ENCODE measurements around the gene FOXP4. TPM values are rescaled to one million over a fixed set of nuclear protein-coding genes. Genes with fewer than 3 reads are reported as not detected.
A peak's percentile ranks its signal among the peaks of the same experiment; 100 is the strongest.

The FOXP4 gene
- total and polyA plus RNA-seq, 2 of the 13 experiments (the other 11 are each of a cell fraction or from before 2014, with no cell fraction given): 11.0 to 12.4 TPM

DNA sequence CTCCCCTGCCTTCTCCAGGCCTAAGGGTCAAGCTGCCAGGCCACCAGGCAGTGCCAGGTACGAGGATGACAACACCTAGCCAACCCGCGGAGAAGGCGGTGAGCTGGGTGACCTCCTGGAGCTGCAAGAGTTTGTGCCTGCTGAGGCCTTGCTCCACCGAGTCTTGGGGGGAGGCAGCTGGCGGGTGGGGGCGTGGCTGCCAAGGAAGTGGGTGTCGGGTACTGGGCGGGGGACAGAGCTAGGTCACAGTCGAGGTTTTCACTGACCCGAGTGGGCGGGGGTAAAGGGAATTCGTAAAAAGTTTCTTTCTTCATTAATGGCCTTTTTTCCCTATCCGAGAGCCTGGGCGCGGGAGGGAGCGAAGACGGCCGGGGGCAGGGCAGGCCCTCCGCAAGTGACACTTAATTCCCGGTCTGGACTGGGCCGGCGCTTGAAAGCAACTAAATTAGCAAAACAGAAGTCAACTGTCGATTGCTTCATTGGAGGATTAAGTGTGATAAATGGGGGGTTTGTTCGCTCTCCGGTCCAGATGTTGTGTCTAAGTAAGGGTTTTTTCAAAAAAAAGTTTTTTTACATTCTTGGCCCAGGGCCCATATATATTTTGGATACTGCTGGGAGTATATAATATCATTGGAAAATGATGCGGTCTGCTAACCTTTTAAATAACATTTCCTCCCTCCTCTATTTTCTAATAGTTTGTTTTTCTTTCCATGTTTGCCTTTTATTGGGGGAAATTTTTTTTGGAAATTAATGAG is 43.1 kb upstream of the FOXP4 start (continued):
- TF ChIP-seq, protein P1, sequence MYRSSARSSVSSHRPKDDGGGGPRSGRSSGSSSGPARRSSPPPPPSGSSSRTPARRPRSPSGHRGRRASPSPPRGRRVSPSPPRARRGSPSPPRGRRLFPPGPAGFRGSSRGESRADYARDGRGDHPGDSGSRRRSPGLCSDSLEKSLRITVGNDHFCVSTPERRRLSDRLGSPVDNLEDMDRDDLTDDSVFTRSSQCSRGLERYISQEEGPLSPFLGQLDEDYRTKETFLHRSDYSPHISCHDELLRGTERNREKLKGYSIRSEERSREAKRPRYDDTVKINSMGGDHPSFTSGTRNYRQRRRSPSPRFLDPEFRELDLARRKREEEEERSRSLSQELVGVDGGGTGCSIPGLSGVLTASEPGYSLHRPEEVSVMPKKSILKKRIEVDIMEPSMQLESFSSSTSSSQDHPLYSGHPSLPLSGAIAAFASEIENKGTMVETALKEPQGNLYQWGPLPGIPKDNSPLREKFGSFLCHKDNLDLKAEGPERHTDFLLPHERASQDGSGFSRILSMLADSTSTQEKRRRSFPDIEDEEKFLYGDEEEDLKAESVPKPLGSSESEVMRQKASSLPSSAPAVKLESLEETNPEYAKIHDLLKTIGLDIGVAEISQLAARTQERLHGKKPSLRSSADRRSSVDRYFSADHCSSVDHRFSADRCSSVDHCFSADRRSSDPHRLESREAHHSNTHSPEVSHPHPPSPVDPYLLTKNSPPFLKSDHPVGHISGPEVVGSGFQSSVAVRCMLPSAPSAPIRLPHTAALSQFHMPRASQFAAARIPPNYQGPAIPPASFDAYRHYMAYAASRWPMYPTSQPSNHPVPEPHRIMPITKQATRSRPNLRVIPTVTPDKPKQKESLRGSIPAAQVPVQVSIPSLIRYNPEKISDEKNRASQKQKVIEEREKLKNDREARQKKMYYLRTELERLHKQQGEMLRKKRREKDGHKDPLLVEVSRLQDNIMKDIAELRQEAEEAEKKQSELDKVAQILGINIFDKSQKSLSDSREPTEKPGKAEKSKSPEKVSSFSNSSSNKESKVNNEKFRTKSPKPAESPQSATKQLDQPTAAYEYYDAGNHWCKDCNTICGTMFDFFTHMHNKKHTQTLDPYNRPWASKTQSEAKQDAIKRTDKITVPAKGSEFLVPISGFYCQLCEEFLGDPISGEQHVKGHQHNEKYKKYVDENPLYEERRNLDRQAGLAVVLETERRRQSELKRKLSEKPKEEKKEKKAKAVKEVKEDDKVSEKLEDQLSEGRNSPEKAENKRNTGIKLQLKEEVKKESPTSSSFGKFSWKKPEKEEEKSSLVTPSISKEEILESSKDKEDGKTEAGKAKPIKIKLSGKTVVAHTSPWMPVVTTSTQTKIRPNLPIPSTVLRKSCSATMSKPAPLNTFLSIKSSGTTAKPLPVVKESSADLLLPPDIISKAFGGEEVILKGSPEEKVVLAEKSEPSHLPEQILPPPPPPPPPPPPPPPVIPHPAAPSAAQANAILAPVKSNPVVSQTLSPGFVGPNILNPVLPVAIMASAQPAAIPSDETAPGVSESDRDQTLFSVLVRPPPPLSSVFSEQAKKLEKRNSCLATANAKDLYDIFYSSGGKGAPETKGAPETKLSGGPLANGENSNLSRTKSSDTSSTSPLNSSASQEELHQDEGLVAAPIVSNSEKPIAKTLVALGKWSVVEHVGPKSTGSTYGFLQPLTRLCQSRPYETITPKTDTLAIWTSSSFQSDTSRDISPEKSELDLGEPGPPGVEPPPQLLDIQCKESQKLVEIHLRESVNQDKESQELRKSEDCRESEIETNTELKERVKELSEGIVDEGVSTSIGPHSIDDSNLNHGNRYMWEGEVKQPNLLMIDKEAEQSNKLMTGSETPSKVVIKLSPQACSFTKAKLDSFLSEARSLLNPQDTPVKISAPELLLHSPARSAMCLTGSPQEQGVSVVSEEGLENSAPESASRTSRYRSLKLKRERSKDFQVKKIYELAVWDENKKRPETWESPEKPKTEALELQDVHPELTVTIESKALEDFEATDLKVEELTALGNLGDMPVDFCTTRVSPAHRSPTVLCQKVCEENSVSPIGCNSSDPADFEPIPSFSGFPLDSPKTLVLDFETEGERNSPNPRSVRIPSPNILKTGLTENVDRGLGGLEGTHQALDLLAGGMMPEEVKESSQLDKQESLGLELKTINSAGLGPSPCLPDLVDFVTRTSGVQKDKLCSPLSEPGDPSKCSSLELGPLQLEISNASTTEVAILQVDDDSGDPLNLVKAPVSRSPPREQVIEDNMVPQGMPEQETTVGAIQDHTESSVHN (CRISPR knock-in tag; IDR thresholded peaks at IDR 0.05): no peak
- peak; percentile 43; the same call in 1 of the 2 replicates for TF ChIP-seq SIN3A (IDR thresholded peaks at IDR 0.05; ENCODE audit: borderline replicate concordance, low read depth, low read length)
- no peak for TF ChIP-seq SETDB1 (CRISPR knock-in tag; IDR thresholded peaks at IDR 0.05; ENCODE audit: borderline replicate concordance)
- TF ChIP-seq, protein P2, sequence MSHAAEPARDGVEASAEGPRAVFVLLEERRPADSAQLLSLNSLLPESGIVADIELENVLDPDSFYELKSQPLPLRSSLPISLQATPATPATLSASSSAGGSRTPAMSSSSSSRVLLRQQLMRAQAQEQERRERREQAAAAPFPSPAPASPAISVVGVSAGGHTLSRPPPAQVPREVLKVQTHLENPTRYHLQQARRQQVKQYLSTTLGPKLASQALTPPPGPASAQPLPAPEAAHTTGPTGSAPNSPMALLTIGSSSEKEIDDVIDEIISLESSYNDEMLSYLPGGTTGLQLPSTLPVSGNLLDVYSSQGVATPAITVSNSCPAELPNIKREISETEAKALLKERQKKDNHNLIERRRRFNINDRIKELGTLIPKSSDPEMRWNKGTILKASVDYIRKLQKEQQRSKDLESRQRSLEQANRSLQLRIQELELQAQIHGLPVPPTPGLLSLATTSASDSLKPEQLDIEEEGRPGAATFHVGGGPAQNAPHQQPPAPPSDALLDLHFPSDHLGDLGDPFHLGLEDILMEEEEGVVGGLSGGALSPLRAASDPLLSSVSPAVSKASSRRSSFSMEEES (CRISPR knock-in tag; IDR thresholded peaks at IDR 0.05): no peak
- TF ChIP-seq ARNT (IDR thresholded peaks at IDR 0.05): no peak
- no peak for TF ChIP-seq TCF7 (IDR thresholded peaks at IDR 0.05; ENCODE audit: low read depth)
- TF ChIP-seq GMEB2 (CRISPR knock-in tag; IDR thresholded peaks at IDR 0.05; ENCODE audit: low read depth): no peak
- no peak for TF ChIP-seq REL (CRISPR knock-in tag; conservative IDR thresholded peaks at IDR 0.05)
- TF ChIP-seq ZNF460 (CRISPR knock-in tag; IDR thresholded peaks at IDR 0.05; ENCODE audit: borderline replicate concordance): no peak
- no peak for TF ChIP-seq NFE2L2 (IDR thresholded peaks at IDR 0.05; ENCODE audit: low read length)
- TF ChIP-seq, protein P3, sequence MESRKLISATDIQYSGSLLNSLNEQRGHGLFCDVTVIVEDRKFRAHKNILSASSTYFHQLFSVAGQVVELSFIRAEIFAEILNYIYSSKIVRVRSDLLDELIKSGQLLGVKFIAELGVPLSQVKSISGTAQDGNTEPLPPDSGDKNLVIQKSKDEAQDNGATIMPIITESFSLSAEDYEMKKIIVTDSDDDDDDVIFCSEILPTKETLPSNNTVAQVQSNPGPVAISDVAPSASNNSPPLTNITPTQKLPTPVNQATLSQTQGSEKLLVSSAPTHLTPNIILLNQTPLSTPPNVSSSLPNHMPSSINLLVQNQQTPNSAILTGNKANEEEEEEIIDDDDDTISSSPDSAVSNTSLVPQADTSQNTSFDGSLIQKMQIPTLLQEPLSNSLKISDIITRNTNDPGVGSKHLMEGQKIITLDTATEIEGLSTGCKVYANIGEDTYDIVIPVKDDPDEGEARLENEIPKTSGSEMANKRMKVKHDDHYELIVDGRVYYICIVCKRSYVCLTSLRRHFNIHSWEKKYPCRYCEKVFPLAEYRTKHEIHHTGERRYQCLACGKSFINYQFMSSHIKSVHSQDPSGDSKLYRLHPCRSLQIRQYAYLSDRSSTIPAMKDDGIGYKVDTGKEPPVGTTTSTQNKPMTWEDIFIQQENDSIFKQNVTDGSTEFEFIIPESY (CRISPR knock-in tag; IDR thresholded peaks at IDR 0.05): no peak; the same call in 1 of the 2 replicates
- 0 out of 2 replicates have a peak, but pooled peaks have one; percentile 45 for TF ChIP-seq CHCHD3 (CRISPR knock-in tag; IDR thresholded peaks at IDR 0.05)
- TF ChIP-seq GLMP (CRISPR knock-in tag; IDR thresholded peaks at IDR 0.05; ENCODE audit: borderline replicate concordance): no peak
- no peak for TF ChIP-seq ZNF777 (CRISPR knock-in tag; IDR thresholded peaks at IDR 0.05)

All from HepG2 (cell line).